ENCODE data around the gene NPDC1.

NPDC1 gene

GRCh38 chr9:137055385-137056364 lies 9.7 kb upstream of the NPDC1 start:
- DNase-seq: peak; percentile 70

GRCh38 chr9:137054932-137055384 lies 9.0 kb upstream of the NPDC1 start:
- no peak for DNase-seq

DNA sequence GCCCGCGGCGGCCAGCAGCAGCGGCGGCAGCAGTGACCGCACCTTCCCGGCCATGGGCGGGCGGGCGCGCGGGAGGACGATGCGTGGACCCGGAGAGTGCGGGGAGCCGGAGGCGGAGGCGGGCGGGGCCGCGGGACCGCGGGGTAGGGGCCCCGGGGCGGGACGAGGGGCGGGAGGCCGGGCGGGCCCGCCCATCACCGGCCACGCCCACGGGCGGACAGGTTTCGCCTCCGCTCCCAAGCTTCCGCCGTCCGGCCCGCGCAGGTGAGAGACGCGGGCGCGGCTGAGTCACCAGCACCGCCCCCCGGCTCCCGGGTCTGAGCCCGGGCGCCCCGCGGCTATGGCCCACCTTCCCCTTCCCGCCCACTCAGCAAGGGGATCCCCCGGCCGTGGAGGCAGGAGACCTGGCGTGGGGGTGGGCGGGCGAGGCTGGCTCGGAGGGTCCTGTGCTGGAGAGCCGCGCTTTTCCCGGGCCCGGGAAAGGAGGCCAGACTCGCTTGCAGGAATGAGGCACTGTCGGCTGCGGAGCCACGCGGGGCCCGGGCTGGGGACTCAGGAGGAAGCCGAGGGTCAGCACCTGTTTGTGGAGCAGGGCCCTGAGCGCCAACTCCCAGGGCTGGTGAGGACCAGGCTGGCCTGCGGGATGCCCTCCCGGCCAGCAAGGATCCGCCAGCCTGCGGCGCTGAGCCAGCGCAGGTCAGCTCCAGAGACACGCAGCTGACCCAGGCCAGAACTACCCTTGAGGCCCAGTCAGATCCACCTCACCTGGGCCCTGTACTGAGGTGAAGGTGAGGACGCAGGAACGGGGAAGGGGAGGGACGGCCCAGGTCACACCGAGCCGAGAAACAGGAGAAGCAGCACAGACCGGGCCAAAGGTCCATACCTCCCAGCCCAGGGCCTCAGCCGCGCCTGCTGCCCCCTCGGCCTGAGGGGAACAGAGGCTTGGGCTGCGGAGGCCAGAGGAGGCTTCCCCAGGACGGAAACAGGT lies 8.3 kb upstream of the NPDC1 start, which contains the start of gene ENTPD2:
Gene ENTPD2 (minus strand): TSS at position 118 of the 988 bp plus-strand sequence. CDS start 64 bp downstream, at position 54.
- DNase-seq: no peak

DNA sequence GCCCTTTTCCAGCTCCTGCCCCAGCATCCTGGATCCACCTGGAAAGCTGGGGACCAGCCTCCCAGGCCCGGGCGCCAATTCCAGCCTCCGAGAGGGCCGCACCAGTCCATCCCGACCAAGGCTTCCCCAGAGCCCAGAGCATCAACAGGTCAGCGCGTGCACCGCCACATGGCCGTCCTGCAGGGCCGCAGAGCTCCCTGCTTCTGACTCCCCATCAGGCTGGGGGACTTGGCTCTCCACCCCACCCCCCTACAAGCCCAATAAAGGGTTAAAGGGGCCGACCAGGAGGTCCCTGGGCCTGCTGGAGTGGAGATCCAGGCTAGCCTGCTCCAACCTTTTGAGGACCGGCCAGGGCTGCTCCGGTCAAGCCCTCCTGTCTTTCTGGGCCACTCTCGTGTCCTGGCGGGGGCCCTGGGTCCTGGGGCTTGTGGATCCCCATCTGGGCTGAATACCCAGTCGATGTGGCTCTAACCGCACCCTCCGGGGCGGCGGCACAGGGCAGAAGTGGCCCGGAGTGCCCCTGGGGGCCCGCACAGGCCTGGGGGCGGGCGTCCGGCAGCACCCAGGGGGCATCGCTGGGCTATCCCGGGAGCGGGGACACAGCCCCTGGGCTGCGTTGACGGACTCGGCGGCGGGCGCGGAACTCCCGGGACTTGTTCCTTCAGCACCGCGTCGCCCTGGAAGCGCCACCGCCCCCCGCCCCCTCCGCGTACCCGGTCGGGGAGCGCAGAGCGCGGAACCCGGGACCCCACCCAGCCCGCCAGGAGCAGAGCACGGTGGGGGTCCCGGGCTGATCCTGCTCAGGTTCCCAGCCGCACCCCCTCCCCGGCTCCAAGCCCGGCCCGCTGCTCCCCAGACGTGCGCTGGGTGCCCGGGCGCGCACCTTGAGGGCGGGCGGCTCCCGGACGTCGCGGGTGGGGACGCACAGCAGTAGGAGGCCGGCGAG lies 7.3 kb upstream of the NPDC1 start:
- no peak for DNase-seq

DNA sequence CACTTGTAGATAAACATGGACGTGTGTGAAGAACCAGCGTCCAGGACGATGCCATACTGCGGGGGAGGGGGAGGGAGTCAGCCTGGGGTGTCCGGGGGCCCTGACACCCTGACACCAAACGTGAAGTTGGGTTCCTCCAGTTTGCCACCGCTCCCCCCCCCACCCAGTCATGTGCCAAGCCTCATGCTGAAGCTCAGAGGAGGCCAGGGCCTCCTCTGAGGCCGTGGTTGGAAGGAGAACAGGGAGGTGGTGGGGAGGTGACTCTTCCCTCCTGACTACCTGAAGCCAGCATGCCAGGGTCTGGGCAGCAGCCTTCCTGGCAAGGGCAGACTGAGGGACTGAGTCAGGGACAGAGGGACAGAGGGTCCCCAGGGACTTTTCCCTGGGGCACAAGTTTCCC lies 6.3 kb upstream of the NPDC1 start:
- DNase-seq: no peak

DNA sequence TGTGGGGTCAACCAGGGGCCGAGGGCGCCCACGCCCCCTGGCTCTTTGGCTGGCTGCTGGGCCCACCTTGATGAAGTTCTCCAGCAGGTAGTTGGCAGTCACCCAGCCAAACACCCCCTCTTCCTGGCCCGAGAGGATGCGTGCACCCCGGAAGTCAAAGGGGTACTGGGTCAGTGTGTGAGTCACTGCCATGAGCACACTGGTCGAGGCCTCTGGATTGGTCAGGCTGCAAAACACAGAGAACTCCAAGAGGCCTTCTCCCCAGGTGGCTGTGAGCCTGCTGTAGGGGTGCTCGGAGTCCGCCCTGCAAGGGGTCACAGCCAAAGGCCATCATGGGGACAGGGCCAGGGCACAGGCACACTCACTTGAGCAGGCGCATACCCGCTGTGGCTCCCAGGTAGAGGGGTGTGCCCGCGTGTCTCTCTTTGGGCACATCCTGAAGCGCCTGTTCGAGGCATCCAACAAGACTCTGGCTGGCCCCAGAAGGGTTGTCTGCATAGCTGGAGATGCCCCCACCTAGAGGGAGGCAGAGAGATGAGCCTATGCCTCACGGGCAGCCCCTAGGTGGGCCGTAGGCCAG lies 5.3 kb upstream of the NPDC1 start:
- no peak for DNase-seq

GRCh38 chr9:137050570-137050969 lies 4.6 kb upstream of the NPDC1 start:
- no peak for DNase-seq

- DNase-seq: peak; percentile 24
These were observed 3.8 kb upstream of the NPDC1 start for GRCh38 chr9:137049544-137050449.

GRCh38 chr9:137048655-137049543 lies 2.9 kb upstream of the NPDC1 start:
- no peak for DNase-seq

DNA sequence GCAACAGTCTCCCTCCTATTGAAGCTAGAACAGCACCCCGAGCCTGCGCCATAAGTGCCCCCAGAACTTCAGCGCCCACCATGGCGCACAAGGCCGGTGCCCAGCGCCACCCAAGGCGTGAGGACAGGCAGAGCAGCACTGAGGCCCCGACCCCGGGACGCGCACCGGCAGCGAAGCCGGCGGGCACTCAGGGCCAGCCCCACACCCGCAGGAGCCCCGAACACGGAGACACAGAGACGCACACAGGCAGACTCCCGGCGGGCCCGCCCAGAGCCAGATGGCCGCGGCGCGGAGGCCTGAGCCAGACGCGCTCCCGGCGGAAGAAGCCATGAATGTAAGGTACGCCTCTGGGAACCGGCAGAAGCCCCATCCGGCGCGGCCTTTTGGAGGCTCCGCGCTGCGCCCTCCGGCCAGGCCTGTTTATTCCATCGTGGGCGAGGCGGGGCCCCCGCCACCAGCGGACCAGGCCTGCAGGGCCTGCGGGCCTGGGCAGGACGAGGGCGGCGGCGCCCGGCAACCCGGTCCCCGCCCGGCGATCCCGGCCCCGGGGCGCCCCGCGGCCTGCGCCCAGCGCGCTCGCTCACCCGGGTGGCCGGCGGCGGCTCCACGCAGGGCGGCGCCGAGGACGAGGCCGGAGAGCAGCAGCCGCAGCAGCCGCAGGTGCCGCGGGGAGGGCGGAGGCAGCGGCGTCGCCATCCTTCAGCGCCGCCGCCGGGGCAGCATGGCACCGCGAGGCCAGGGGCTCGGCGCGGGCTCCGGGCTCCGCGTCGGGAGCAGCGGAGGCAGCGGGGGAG lies 486 bp downstream of the NPDC1 start:
- peak; percentile 19 for DNase-seq

DNA sequence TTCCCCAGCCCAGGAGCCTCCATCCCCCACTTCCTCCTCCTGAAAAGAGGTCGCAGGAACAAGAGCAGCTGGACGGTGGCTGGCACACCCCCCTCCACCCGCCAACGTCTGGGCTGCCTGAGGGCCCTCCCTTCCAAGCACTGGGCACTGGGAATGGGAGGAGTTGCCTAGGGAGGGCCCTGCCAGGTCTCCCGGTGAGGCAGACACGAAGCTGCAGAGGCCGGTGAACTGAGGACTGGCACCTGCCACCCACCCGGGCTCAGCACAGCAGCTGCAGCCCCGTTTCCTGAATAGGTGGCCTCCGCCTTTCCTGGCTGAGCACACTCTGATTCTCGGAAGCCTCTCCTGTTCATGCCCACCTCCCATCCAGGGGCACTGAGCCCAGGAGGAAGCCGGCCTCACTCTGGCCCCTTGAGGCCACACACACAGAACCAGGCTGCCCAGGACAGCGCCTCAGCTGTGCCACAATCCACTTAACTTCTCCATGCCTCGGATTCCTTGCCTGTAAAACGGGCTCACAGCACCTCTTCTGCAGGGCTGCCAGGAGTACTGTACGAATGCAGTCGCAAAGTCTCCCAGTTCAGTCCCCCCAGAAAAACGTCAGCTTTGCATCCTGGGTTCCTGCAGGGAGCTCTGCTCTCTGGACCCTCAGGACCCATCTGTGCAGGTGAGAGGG lies 1.3 kb downstream of the NPDC1 start:
- no peak for DNase-seq

GRCh38 chr9:137044037-137044436 lies 1.9 kb downstream of the NPDC1 start:
- no peak for DNase-seq

DNA sequence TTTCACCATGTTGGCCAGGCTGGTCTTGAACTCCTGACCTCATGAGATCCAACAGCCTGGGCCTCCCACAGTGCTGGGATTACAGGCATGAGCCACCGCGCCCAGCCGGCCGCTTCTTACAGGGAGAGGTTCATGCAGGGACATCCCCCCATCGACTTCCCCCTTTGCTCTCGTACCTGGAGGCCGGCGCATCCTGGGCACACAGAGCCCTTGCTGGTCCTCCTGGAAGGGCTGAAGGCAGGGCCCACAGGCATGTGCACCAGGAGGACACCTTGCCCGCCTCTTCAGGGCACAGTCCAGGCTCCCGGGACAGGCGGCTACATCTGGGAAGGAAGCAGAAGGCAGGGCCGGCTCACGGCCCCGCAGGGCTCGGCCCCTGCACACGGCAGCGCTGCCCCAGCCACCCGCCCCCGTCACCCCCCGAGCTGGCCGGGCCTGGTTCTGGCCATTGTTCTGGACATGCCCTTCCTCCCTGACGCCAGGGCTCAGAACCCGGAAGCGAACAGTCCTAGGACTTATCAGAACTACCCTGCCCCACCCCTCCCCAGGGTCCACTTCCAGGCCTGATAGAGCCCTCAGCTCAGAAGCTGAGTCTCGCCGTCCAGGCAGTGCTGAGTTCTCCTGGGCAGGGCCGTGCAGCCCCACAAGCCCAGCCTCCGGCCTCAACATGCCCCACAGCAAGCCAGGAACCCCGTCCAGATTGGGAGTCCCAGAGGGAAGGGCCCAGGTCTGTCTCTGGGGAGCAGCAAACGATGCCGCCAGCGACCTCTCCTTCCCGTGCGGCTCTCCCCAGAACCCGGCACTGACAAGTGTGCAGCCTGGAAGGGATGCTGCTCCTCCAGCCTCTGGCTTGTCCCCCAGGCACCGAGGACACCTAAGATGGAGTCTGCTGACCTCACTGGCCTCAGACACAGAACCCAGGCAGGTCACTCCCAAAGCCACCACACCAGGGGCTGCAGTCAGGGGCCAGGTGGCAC lies 2.9 kb downstream of the NPDC1 start:
- no peak for DNase-seq

GRCh38 chr9:137041124-137041523 lies 4.9 kb downstream of the NPDC1 start:
- DNase-seq: no peak

DNA sequence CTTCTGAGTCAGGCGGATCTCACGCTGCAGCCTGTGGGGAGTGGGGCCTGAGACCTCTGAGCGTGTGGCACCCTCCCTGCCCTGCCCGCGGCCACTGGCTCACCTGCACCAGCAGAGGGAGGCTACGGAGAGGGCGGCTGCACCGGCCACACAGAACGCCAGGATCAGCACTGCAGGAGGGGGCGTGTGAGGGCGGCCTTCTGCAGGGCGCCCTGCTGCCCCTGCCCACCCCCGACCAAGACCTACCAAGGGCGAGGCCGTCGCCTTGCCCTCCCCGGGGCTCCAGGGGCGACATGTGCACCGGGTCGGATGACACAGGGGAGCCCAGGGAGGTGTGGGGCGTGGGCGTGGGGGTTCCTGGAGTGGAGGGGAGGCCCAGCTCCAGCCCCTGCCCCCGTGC lies 5.4 kb downstream of the NPDC1 start:
- no peak for DNase-seq

DNA sequence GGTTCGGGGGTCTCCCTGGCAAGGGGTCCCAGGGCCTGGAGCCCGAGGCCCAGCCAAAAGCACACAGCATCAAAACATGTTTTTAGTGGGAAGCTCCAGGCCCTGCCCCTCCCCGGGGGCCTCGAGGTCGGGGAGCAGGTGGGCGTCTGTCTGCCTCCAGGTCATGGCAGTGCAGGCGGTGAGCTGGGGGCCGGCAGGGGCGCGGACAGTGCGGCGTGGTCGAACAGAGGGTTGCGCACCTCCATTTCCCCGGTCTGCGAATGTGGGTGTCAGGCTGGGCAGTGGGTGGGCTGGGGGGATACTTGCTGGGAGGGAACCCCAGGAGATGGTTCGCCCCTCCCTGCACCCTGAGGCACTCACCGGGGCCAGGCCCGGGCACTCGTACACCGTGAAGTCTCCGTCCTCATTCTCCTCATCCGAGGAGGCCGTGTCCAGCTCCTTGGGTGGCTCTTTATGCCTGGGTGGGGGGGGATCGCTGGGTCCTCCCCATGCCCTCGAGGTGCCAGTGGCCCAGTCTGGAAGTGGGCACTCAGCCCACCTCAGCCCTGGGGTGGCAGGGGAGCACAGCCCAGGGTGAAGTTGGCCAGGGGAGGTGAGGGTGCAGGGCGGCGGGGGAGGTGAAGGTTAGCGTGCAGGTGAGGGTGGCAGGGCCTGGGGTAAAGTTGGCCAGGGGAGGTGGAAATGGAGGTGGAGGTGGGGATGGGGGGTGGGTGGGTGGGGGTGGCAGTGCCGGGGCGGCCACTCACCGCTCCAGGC lies 6.2 kb downstream of the NPDC1 start:
- no peak for DNase-seq

Measured in fibroblast of upper back skin (primary cell).